GM18951 (cell line): Measurements from ENCODE around the gene MEF2B.
"Not testable (repeated sequence)": the region's sequence is repeated elsewhere in the genome, so short reads cannot be mapped to it uniquely, and the experiment has no call there.

ENCODE experiments used
- POLR2A ChIP-seq: IDR thresholded peaks from 4 replicates; pipeline ENCODE4 v1.6.1; 2011; ENCODE audit warnings: mild to moderate bottlenecking; ENCODE audit not compliant: insufficient read length, insufficient read depth; ENCODE audit errors: extremely low read depth
- in situ Hi-C: fragments of 300-500 bp; cut with MboI; formaldehyde crosslinking; loops from one replicate; pipeline ENCODE4 v1.12.0; 2022; ENCODE audit warnings: low sequenced_read_pairs, mixed read lengths, inconsistent platforms; ENCODE audit not compliant: unreplicated experiment

The MEF2B gene

DNA sequence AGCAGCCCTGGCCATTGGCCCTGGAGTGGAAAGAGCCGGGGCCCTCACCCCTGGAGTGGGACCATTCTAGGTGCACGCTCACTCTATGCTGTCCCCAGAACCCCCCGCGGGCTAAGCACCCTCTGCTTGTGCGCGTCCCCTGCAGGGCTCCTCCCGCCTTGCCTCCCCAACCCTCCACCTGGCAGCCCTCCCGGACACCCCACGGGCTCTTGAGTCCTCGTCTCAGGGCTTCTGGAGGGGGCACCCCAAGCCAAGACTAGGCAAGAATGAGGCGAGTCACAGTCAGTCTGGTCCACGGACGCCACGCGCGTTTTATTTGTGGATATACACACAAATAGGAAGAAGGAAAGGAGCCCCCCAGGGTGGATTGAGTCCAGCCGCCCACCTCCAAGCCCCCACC lies 24.8 kb downstream of the MEF2B start:
- no peak for TF ChIP-seq POLR2A

DNA sequence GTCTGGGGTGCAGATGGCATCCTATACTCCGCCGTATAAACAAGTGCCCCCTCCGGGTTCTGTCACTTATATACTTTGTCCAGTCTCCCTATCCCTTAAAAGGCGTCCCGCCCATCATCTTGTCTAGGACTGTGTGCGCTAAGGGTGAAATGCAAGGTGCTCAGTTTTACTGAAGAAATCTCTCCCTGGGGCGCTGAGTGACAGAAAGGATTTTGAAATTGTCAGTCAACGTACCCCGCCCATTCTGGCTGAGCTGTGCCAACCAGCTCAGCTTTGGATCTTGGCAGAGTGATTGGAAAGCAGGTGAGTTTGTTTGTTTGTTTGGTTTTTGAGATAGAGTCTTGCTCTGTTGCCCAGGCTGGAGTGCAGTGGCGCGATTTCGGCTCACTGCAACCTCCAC lies 27.7 kb downstream of the MEF2B start:
- no peak for TF ChIP-seq POLR2A
- in situ Hi-C loops: no loop called here

More for the DNA sequence above, 24.8 kb downstream of the MEF2B start:
- in situ Hi-C loops: no loop called here

DNA sequence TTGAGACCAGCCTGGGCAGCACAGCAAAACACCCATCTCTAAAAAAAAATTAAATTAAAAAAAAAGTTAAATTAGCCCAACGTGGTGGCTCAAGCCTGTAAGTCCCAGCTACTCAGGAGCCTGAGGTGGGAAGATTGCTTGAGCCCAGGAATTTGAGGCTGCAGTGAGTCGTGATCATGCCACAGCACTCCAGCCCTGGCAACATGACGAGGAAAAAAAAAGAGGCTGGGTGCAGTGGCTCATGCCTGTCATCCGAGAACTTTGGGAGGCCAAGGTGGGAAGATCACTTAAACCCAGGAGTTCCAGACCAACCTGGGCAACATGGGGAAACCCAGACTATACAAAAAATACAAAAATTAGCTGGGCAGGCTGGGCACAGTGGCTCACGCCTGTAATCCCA lies 29.6 kb downstream of the MEF2B start:
- TF ChIP-seq POLR2A: no peak
- in situ Hi-C loops: no loop called here

DNA sequence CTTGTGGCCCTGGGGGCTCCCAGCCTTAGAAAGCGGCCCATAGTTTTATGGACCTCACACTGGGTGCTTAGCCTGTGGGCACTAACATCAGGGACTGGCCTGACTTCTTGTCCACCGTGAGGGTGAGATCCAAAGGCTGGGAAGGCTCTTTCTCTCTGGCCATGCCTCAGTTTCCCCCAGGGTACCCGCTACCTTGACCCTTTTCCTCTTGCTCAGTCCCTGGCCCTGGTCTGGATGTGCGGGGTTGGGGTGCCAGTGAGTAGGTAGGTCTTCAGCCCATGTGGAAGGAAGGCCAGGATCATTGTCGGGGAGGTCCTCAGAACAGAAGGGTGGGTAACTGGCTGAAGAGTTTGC lies 30.2 kb downstream of the MEF2B start:
- TF ChIP-seq POLR2A: no peak
- in situ Hi-C loops: no loop called here

DNA sequence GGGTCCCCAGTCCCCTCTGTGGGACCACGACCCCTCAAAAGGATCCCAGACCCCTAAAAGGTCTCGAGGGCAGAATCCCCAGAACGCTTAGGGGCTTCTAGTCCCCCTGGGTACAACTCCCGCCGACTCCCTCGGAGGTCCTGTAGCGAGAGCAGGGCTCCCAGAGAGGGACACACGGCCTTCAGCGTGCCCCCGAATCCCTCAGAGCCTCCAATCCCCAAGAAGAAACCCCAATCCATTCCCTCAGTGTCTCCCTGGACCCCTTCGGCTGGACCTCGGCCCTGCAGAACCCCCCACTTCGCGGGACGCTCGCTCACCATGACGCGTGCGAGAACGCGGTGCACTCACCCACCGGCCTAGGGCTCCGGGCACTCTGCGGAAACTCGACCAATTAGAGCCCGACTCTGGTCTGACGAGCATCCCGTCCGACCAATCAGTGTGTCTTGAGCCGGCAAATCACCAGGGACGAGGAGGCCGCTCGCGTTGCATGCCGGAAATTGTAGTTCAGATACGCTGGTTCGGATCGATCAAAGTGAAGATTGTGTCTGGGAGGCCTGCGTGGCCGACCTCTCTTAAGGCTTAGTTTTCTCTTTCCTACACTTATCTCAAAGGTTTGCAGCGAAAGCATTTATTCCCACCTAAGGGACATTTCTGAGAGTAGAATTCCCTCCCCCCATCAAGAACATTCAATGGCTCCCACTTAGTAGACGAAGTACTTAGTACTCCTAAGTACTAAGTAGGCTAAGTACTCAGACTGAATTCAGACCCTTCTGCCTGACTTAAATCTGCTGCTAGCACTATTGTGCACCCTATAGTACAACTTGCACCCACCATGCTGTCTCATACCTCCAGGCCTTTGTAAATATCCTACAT lies 31.7 kb downstream of the MEF2B start, which contains the start of gene TMEM161A:
TMEM161A (minus strand) TSS at position 370 of the 873 bp plus-strand sequence; CDS start at position 320, 50 bp downstream.
- peak; percentile 81 for TF ChIP-seq POLR2A
- in situ Hi-C loops: no loop called here

DNA sequence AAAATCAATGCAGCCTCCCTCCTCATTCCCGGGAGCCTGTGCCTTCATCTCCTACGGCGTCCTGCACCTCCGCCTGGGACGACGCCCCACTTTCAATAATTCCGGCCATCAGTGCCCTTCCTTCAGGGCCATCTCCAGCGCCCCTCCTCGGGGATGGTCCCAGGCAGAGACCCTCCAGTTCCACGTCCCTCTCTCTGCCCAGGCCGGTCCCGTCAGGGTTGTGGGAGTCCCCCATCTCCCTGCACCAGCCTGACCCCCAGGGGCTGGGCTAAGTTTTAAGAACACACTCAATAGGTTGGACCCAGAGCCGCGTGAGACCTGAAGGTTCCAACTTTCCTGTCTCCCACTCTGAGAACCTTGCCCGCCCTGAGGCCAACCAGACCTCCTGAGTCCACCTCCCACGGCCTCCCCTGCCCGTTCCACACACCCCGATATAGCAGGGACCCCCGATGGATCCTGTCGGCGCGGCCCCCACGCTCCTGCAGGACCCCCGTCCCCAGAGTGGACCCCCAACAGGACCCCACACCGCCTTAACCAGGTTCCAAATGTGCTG lies 32.4 kb downstream of the MEF2B start:
- in situ Hi-C loops: no loop called here
- TF ChIP-seq POLR2A: no peak

DNA sequence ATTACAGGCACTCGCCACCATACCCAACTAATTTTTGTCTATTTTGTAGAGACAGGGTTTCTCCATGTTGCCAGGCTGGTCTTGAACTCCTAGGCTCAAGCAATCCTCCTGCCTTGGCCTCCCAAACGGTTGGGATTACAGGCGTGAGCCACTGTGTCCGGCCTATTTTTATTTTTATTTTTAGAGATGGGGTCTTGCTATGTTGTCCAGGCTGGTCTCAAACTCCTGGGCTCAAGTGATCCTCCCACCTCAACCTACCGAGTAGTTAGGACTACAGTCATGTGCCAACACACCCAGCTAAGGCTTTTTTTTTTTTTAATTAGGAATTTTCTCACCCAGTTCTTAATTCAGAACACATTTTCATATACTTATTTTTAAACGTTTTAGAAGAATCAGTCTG lies 34.4 kb downstream of the MEF2B start:
- in situ Hi-C loops: not testable (repeated sequence)

DNA sequence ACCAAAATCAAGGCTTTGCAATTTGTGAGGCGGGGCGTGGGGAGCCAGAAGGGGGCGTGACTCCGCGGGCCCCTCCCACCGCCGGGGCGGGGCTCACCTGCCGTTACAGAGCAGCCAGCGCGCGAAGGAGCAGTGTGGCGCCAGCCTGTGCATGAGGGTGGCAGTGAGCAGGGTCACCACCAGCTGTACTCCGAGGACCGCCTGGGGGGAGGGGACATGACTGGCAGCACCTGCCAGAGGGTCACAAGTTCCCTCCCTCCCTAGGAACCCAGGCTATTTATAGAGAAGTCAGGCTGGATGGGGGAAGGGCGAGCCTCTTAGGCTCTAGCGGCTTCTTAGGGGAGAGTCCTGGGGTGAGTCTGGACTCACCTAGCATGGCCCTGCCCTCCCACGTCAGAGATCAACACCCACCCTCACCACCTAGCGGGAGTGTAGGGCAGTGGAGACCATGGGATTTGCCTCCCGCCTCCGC lies 35.3 kb downstream of the MEF2B start:
- TF ChIP-seq POLR2A: no peak
- in situ Hi-C loops: no loop called here

DNA sequence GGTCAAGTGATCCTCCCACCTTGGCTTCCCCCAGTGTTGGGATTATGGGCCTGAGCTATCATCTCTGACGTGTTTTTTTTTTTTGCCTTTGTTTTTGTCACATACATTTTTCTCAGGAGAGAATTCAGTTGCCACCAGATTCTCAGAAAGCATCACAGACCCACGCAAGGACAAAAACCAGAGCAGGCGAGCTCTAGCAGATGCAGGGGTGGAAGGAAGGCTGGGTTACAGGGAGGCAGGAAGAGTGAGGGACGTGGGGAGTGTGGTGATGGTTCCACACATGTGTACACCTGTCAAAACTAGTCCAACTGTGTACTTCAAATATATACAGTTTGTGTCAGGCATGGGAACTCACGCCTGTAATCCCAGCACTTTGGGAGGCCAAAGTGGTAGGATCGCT lies 36.1 kb downstream of the MEF2B start:
- in situ Hi-C loops: no loop called here
- TF ChIP-seq POLR2A: no peak

DNA sequence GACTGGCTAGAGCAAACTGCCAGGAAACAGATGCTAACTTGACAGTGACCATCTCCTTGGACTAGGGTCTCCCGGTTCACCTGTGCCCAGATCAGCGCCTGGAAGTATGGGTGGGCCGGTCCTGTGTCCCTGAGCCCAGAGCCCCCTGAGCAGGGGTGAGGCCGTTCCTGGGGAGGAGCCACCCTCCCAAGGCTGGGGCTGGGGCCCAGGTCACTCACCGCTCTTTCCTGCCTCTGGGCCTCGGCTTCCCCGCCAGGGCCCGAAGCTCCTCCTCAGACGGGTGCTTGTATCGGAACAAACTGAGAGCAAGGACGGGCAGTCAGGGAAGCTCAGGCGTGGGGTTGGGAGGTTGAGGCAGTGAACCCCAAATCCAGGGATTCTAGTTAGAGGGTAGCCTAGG lies 37.2 kb downstream of the MEF2B start:
- in situ Hi-C loops: no loop called here
- no peak for TF ChIP-seq POLR2A

DNA sequence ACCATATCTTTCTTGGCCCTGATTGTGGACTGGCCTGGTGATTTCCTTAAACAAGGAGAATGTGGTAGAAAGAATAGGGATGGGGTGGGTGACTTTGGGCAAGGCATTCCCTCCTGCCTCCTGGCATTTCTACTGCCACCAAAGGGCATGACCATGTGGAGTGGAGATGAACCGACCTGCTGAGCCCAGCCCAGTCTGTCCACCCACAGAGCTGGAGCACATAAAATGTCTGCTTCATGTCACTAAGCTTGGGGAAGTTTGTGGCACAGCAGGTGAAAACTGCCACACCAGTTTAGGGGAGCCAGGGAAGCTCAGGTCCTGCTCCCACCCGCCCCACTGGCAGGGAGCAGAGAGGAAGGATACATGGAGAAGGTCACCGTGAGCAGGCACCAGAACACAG lies 38.1 kb downstream of the MEF2B start:
- in situ Hi-C loops: no loop called here
- TF ChIP-seq POLR2A: no peak

DNA sequence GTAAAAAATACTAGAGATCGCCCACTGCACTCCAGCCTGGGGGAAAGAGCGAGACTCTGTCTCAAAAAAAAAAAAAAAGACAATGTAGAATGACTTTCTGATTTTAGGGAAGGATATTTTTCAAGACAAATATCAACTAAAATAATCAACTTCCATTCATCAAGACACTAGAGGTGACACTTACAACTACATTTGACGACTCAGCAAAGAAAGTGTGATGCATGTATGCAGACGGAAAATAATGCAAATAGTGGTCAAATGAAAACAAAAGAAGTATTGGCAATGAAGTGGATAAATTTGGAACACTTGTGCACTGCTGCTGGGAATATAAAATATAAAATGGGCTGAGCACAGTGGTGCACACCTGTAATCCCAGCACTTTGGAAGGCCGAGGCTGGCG lies 44.0 kb downstream of the MEF2B start:
- TF ChIP-seq POLR2A: no peak
- in situ Hi-C loops: no loop called here

DNA sequence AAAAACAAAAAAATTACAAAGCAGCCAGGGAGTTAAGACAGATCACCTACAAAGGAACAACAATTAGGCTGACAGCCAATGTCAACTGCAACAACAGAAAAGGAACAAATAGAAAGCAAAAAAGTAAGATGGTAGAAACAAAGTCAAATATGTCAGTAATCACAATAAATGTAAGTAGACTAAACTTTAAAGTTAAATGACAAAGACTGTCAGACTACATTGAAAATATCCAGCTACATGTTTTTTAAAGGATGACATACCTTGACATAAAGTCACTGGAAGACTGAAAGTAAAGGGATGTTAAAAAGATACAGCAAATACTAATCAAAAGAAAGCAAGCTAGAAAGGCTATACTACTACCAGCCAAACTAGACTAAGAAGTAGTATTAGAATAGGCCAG lies 46.7 kb downstream of the MEF2B start:
- TF ChIP-seq POLR2A: no peak
- in situ Hi-C loops: no loop called here

DNA sequence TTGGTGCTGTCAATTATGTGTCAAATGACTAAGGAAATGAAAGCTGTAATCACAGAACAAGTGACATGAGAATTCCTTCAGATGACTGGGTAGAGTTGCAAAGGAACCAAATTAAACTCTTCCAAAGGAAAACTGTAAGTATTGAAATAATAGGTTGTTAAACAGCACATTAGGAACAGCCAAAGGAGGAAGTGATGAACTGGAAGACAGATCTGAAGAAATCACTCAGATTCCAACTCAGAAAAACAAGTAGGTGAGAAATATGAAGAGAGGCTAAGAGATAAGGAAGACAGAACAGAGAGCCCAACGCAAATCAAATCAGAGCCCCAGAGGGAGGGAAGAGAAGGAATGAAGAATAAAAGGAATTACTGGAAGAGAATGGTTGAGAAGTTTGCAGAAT lies 47.2 kb downstream of the MEF2B start:
- TF ChIP-seq POLR2A: no peak
- in situ Hi-C loops: no loop called here

DNA sequence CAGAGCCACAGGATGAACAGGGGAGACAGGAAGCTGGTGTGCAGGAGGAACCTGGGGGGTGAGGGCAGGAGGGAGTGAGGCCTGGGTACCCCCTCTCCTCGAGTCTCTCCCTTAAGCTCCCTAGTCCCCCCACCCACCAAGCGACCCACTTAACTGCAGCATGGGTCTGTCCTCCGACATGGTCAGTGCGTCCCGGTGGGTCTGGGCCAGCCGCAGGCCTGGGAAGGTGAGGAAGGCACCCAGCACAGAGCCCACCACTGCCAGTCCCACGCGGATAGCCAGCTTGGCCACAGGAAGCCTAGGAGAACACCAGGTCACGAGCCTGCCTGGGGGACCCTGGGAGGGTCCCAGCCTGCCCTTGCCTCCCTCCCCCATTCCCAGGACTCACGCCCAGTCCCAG lies 48.7 kb downstream of the MEF2B start:
- in situ Hi-C loops: no loop called here

More for the DNA sequence above, 48.7 kb downstream of the MEF2B start:
- no peak for TF ChIP-seq POLR2A
